Measurements from ENCODE around the gene JUP. TPM values are rescaled to one million over a fixed set of nuclear protein-coding genes. Genes with fewer than 3 reads are reported as not detected.

The JUP gene
- polyA plus RNA-seq, 1 donor from 2014 or later: 72.0 TPM

GRCh38 chr17:41711669-41712400 is 74.7 kb downstream of the JUP start, which contains the start of gene GAST:
GAST (plus strand) TSS chr17:41712331; CDS start chr17:41715437, 3,106 bp downstream.
- Mint-ChIP-seq H3K9me3 (no peaks in the 10 kb centered on the region), H3K4me1 (peaks cover 0 to 3% (median 0%) of the 10 kb centered on the region in 3 donors), H3K27ac (no peak within 1 kb of the TSS), H3K36me3 (peaks cover 2% of the 10 kb centered on the region), H3K4me3 (peak within 1 kb of the TSS in 1 of 4 donors; percentile 47), H3K27me3 (peaks cover 13% of the 10 kb centered on the region)

GRCh38 chr17:41710472-41711090 is 75.9 kb downstream of the JUP start:
- no peak overlapping the region for H3K27ac Mint-ChIP-seq
- peaks cover 13% of the 10 kb centered on the region for H3K27me3 Mint-ChIP-seq
- H3K4me1 Mint-ChIP-seq: peaks cover 0 to 3% (median 0%) of the 10 kb centered on the region in 3 donors
- H3K4me3 Mint-ChIP-seq: no peak overlapping the region
- H3K9me3 Mint-ChIP-seq: no peaks in the 10 kb centered on the region
- peaks cover 4% of the 10 kb centered on the region for H3K36me3 Mint-ChIP-seq

DNA sequence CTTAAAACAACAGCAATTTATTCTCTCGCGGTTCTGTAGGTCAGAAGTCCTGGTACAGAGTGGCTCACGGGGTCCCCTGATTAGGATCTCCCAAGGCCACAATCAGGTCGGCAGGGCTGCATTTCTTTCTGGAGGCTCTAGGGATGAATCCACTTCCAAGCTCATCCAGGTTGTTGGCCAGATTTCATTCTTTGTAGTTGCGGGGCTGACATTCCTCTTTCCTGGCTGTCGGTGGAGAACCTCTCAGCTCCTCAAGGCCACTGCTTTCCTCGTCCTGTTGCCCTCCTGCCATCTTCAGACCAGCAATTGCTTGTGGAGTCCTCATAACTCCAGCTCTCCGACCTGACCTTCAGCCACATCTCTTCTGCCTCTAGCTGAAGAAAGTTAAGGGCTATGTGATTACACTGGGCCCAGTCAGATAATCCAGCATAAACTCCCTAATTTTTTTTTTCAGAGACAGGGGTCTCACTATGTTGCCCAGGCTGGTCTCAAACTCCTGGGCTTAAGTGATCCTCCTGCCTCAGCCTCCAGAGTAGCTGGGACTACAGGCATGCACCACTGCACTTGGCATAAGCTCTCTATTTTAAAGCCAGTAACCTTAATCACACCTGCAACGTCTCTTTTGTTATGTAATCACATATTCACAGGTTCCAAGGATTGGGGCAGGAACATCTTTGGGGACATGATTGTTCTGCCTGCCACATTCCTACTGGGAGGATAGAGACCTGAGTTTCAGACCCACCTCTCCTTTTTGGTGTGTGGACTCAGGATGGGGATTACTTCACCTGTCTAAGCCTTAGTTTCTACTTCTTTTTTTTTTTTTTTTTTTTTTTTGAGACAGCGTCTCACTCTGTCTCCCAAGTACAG is 78.5 kb downstream of the JUP start:
- H3K4me3 Mint-ChIP-seq: no peak overlapping the region
- peaks cover 4% of the 10 kb centered on the region for H3K36me3 Mint-ChIP-seq
- H3K4me1 Mint-ChIP-seq: peaks cover 0 to 3% (median 0%) of the 10 kb centered on the region in 3 donors
- H3K9me3 Mint-ChIP-seq: no peaks in the 10 kb centered on the region
- no peak overlapping the region for H3K27ac Mint-ChIP-seq
- peaks cover 13% of the 10 kb centered on the region for H3K27me3 Mint-ChIP-seq

DNA sequence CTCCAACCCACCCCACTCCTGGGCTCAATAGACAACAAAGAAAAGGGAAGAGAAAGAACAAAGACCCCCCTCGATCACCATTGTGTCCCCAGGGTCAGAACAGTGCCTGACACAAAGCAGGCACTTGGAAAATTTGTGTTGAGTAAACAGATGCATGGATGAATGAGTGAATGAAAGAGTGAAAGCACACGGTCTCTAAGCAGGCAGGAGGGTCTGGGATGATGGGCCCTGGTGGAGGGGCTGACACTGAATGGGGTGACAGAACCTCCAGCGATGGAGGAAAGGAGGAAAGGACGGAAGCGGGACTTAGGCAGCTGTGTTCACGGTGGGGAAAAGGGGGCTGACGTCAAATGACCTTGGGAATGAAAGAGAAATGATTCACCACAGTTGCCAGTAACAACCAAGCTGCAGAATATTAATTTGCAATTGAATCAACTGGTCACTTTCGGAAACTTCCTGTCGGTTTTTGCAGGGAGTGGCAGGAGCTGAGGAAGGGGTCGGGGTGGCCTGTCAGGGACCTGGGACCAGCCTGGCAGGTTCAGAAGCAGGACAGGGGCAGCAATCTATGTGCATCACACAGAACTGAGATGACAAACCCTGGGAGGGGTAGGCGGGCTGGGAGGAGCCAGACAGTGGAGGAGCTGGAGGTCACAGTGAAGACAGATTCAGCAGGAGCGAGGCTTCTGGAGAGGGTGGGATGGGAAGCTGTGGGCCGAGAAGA is 81.1 kb downstream of the JUP start:
- no peaks in the 10 kb centered on the region for H3K9me3 Mint-ChIP-seq
- H3K36me3 Mint-ChIP-seq: peaks cover 4% of the 10 kb centered on the region
- H3K4me1 Mint-ChIP-seq: peaks cover 0 to 2% (median 0%) of the 10 kb centered on the region in 3 donors
- peak overlapping the region in 1 of 3 donors; percentile 0 for H3K27ac Mint-ChIP-seq
- peaks cover 9% of the 10 kb centered on the region for H3K27me3 Mint-ChIP-seq
- H3K4me3 Mint-ChIP-seq: peak overlapping the region in 1 of 4 donors; percentile 72

Other genes with a start within 250 kb of the JUP start
- not detected for gene KRT9, start 214.7 kb downstream of the JUP start, polyA plus RNA-seq
- not detected for gene KRT14, start 199.8 kb downstream of the JUP start, polyA plus RNA-seq
- gene KRT16, start 173.9 kb downstream of the JUP start, polyA plus RNA-seq: not detected
- gene KRT17, start 162.1 kb downstream of the JUP start, polyA plus RNA-seq: not detected
- gene EIF1, start 97.8 kb downstream of the JUP start, polyA plus RNA-seq: 1,505 TPM
- gene GAST, start 74.4 kb downstream of the JUP start, polyA plus RNA-seq: not detected
- not detected for gene HAP1, start 52.1 kb downstream of the JUP start, polyA plus RNA-seq
- 1.5 TPM for gene P3H4, start 25.2 kb upstream of the JUP start, polyA plus RNA-seq
- not detected for gene FKBP10, start 26.3 kb upstream of the JUP start, polyA plus RNA-seq
- 50.1 TPM for gene NT5C3B, start 49.5 kb upstream of the JUP start, polyA plus RNA-seq
- 0.16 TPM for gene KLHL10, start 51.1 kb upstream of the JUP start, polyA plus RNA-seq
- gene KLHL11, start 78.7 kb upstream of the JUP start, polyA plus RNA-seq: 6.5 TPM
- 52.9 TPM for gene ACLY, start 132.2 kb upstream of the JUP start, polyA plus RNA-seq
- gene ODAD4, start 143.9 kb upstream of the JUP start, polyA plus RNA-seq: 0.10 TPM
- 53.0 TPM for gene CNP, start 180.1 kb upstream of the JUP start, polyA plus RNA-seq
- 82.3 TPM for gene DNAJC7, start 230.7 kb upstream of the JUP start, polyA plus RNA-seq
- gene NKIRAS2, start 233.4 kb upstream of the JUP start, polyA plus RNA-seq: 30.7 TPM

Measured in IgD-negative memory B cell (primary cell).